SK-N-SH (cell line): ENCODE measurements around the gene CEBPZOS. TPM values are rescaled to one million over a fixed set of nuclear protein-coding genes. Genes with fewer than 3 reads are reported as not detected.

Experiments used
- CTCF ChIA-PET: fragments of 300-600, 350-600 bp; formaldehyde crosslinking; extraction: SDS; loops from one replicate; lab custom pipeline; 2021; lab: Yijun Ruan, JAX
- POLR2A ChIA-PET: fragments of 350-600 bp; sonication (Branson Sonifier 250); formaldehyde crosslinking; extraction: SDS; loops from one replicate; lab custom pipeline; 2020; ENCODE audit warnings: antibody characterized with exemption, inconsistent platforms; lab: Yijun Ruan, JAX
- DNase-seq: peaks from one replicate; pipeline ENCODE4 v3.0.0; 2012
- H2AFZ ChIP-seq: fragments of 200-600 bp; sonication (generic); 2 replicates; pipeline ENCODE4 v1.8.1; 2016; ENCODE audit warnings: antibody characterized with exemption, mild to moderate bottlenecking, low read depth
- H3F3A ChIP-seq: fragments of 200-600 bp; sonication (generic); replicated peaks from 2 replicates; pipeline ENCODE3; 2016; ENCODE audit warnings: antibody characterized with exemption, mild to moderate bottlenecking; ENCODE audit not compliant: insufficient read depth
- H3K27ac ChIP-seq, 2 experiments: fragments of 200-500 bp in 1 of 2; fragments of 200-600 bp in 1 of 2; sonication (Bioruptor generic) in 1 of 2; sonication (generic), shearing (Covaris generic) in 1 of 2; 2 replicates each; pipeline versions ENCODE4 v1.5.1 to v1.6.1; 2014 to 2016; ENCODE audit warnings: low read depth in 2 of 2, inconsistent platforms in 1 of 2, low read length in 1 of 2, mild to moderate bottlenecking in 1 of 2, mixed read lengths in 1 of 2
- H3K27me3 ChIP-seq: fragments of 200-600 bp; sonication (generic), shearing (Covaris generic); 2 replicates; pipeline ENCODE4 v1.6.1; 2016; ENCODE audit warnings: mixed run types; ENCODE audit not compliant: insufficient read depth
- H3K36me3 ChIP-seq, 2 experiments: fragments of 200-500 bp in 1 of 2; fragments of 200-600 bp in 1 of 2; sonication (Bioruptor generic) in 1 of 2; sonication (generic) in 1 of 2; replicated peaks in 1 of 2; 2 replicates each; pipeline versions ENCODE3 to v1.5.1; 2014 to 2016; ENCODE audit warnings: low read length in 1 of 2, mild to moderate bottlenecking in 1 of 2; ENCODE audit not compliant: insufficient read depth in 2 of 2, control insufficient read depth in 1 of 2
- H3K4me1 ChIP-seq, 2 experiments: fragments of 200-500 bp in 1 of 2; fragments of 200-600 bp in 1 of 2; sonication (Bioruptor generic) in 1 of 2; sonication (generic), shearing (Covaris generic) in 1 of 2; 2 replicates each; pipeline versions ENCODE4 v1.5.1 to v1.6.1; 2014 to 2016; ENCODE audit warnings: low read depth in 1 of 2, low read length in 1 of 2, mixed run types in 1 of 2; ENCODE audit not compliant: insufficient read depth in 2 of 2, control insufficient read depth in 1 of 2
- H3K4me2 ChIP-seq: fragments of 200-600 bp; sonication (generic), shearing (Covaris generic); 2 replicates; pipeline ENCODE4 v1.6.1; 2017; ENCODE audit warnings: mixed run types
- H3K4me3 ChIP-seq, 2 experiments: fragments of 200-500 bp in 1 of 2; fragments of 200-600 bp in 1 of 2; sonication (Bioruptor generic) in 1 of 2; sonication (generic), shearing (Covaris generic) in 1 of 2; 2 replicates each; pipeline versions ENCODE4 v1.5.1 to v1.8.1; 2014 to 2016; ENCODE audit warnings: low read depth in 2 of 2, inconsistent platforms in 1 of 2, low read length in 1 of 2, mild to moderate bottlenecking in 1 of 2, mixed read lengths in 1 of 2, moderate library complexity in 1 of 2
- H3K79me2 ChIP-seq: fragments of 200-600 bp; sonication (generic); 2 replicates; pipeline ENCODE4 v1.8.1; 2017; ENCODE audit warnings: mild to moderate bottlenecking; ENCODE audit not compliant: insufficient read depth
- H3K9ac ChIP-seq: fragments of 200-600 bp; sonication (generic); 2 replicates; pipeline ENCODE4 v1.6.1; 2017; ENCODE audit warnings: mixed run types
- H3K9me2 ChIP-seq: fragments of 200-600 bp; sonication (generic); 2 replicates; pipeline ENCODE4 v1.6.1; 2017; ENCODE audit warnings: mixed run types
- H3K9me3 ChIP-seq: fragments of 200-600 bp; sonication (generic); 2 replicates; pipeline ENCODE4 v1.6.1; 2017; ENCODE audit warnings: mixed run types, mild to moderate bottlenecking, moderate library complexity
- H4K20me1 ChIP-seq: fragments of 200-600 bp; sonication (generic); 2 replicates; pipeline ENCODE4 v1.6.1; 2017; ENCODE audit warnings: mild to moderate bottlenecking, mixed run types; ENCODE audit not compliant: insufficient read depth
- CHD2 ChIP-seq: fragments of 150-350 bp; IDR thresholded peaks from 2 replicates; pipeline ENCODE4 v1.6.1; 2018; ENCODE audit warnings: low read length; ENCODE audit not compliant: partially characterized antibody
- EP300 ChIP-seq, 2 experiments: IDR thresholded peaks; 2 replicates each; pipeline versions ENCODE4 v1.4.0 to v1.6.1; 2012; ENCODE audit warnings: borderline replicate concordance in 1 of 2, low read depth in 1 of 2, low read length in 1 of 2
- FOSL2 ChIP-seq: IDR thresholded peaks from 2 replicates; pipeline ENCODE4 v1.4.0; 2012; ENCODE audit warnings: low read depth, mild to moderate bottlenecking, moderate library complexity, borderline replicate concordance
- FOXJ3 ChIP-seq: sonication (generic); formaldehyde crosslinking; IDR thresholded peaks from 2 replicates; pipeline ENCODE4 v1.5.1; 2020; ENCODE audit warnings: mild to moderate bottlenecking, missing genetic modification reagents
- JUND ChIP-seq: IDR thresholded peaks from 2 replicates; pipeline ENCODE4 v1.4.0; 2012
- MAX ChIP-seq: IDR thresholded peaks from 2 replicates; pipeline ENCODE4 v1.4.0; 2012; ENCODE audit warnings: low read depth
- MEF2A ChIP-seq: IDR thresholded peaks from 2 replicates; pipeline ENCODE4 v1.4.0; 2012; ENCODE audit warnings: low read depth, borderline replicate concordance
- NRF1 ChIP-seq: IDR thresholded peaks from 2 replicates; pipeline ENCODE4 v1.6.1; 2012; ENCODE audit warnings: low read depth, mild to moderate bottlenecking, low read length
- PBX3 ChIP-seq: IDR thresholded peaks from 2 replicates; pipeline ENCODE4; 2012
- POLR2AphosphoS5 ChIP-seq: IDR thresholded peaks from 2 replicates; pipeline ENCODE4 v1.6.1; 2012; ENCODE audit warnings: low read depth, low read length
- RAD21 ChIP-seq: IDR thresholded peaks from 2 replicates; pipeline ENCODE4 v1.6.1; 2012; ENCODE audit warnings: mild to moderate bottlenecking, low read length
- RCOR1 ChIP-seq: fragments of 150-350 bp; IDR thresholded peaks from 2 replicates; pipeline ENCODE4 v1.6.1; 2017; ENCODE audit warnings: antibody characterized with exemption, low read length
- RFX5 ChIP-seq: IDR thresholded peaks from 2 replicates; pipeline ENCODE4 v1.6.1; 2012; ENCODE audit warnings: mild to moderate bottlenecking, improper control_type of control experiment, low read length
- SIN3A ChIP-seq: IDR thresholded peaks from 2 replicates; pipeline ENCODE4 v1.6.1; 2012; ENCODE audit warnings: low read depth, mild to moderate bottlenecking, low read length, moderate library complexity, borderline replicate concordance
- SMC3 ChIP-seq: IDR thresholded peaks from 2 replicates; pipeline ENCODE4 v1.6.1; 2012; ENCODE audit warnings: low read depth, low read length, improper control_type of control experiment
- TCF12 ChIP-seq: IDR thresholded peaks from 2 replicates; pipeline ENCODE4 v1.4.0; 2012
- USF1 ChIP-seq: IDR thresholded peaks from 2 replicates; pipeline ENCODE4 v1.4.0; 2012; ENCODE audit warnings: low read depth, borderline replicate concordance
- USF2 ChIP-seq: fragments of 150-350 bp; IDR thresholded peaks from 2 replicates; pipeline ENCODE4 v1.6.1; 2017; ENCODE audit warnings: antibody characterized with exemption, low read length, low read depth, borderline replicate concordance
- YY1 ChIP-seq: IDR thresholded peaks from 2 replicates; pipeline ENCODE4 v1.4.0; 2012; ENCODE audit warnings: low read depth, mild to moderate bottlenecking
- WGBS: methylation state at CpG from one replicate; pipeline ENCODE4 v1.1.6; 2017; ENCODE audit warnings: low lambda C conversion rate; 5-methylcytosine and 5-hydroxymethylcytosine counted together
- polyA plus RNA-seq, 3 experiments: library from polyadenylated mRNA; depleted of rRNA; stranded (reverse); fragments of >200 nt; gene quantifications; 2 replicates each; pipeline ENCODE4 v1.2.3, GENCODE V29; 2012

Gene CEBPZOS
- polyA plus RNA-seq, 1 of the 3 experiments (the other 2 are of a cell fraction), result 27.5 TPM

GRCh38 chr2:37223131-37223530 is 26.8 kb downstream of the CEBPZOS start:
- no peak overlapping the region for H3K4me2 ChIP-seq
- H3K36me3 ChIP-seq, result peaks cover 64 to 76% of the 10 kb centered on the region in 2 experiments
- no peaks in the 10 kb centered on the region for H3F3A ChIP-seq
- H3K79me2 ChIP-seq, result peaks cover 55% of the 10 kb centered on the region
- TF ChIP-seq MAX, result no peak
- no peak for TF ChIP-seq RFX5
- no peak for TF ChIP-seq TCF12
- no peak for TF ChIP-seq MEF2A
- no peak for TF ChIP-seq PBX3
- TF ChIP-seq RAD21, result no peak
- TF ChIP-seq FOSL2, result no peak
- TF ChIP-seq EP300 (IDR thresholded peaks at IDR 0.05; ENCODE audit: borderline replicate concordance in 1 of 2, low read depth in 1 of 2, low read length in 1 of 2), result no peak
- no peak for TF ChIP-seq YY1
- TF ChIP-seq POLR2AphosphoS5, result no peak
- no peak for TF ChIP-seq USF2
- no peak for TF ChIP-seq NRF1
- no peak for TF ChIP-seq SMC3
- TF ChIP-seq JUND, result no peak
- TF ChIP-seq USF1, result no peak
- TF ChIP-seq RCOR1, result no peak
- TF ChIP-seq SIN3A, result no peak
- no peak for TF ChIP-seq CHD2
- TF ChIP-seq FOXJ3 (CRISPR knock-in tag), result no peak
- H3K9ac ChIP-seq, result no peak overlapping the region
- over 99% methylated on average over 4 of the region's 4 CpGs for WGBS
- POLR2A ChIA-PET, result no interaction called here
- H3K9me2 ChIP-seq, result no peaks in the 10 kb centered on the region
- H3K4me3 ChIP-seq, result no peak overlapping the region
- no peak overlapping the region for H2AFZ ChIP-seq
- H3K9me3 ChIP-seq, result no peaks in the 10 kb centered on the region
- H3K4me1 ChIP-seq, result peaks cover 8% of the 10 kb centered on the region in 2 experiments; a peak in 3 of 4 replicates
- CTCF ChIA-PET, result interaction anchor here (1.0 to 2.0 kb wide), 4 partner anchors 9 to 55 kb away, joined by 3 to 11 read pairs (median 6); partner anchors contain the start of gene NDUFAF7
- no peaks in the 10 kb centered on the region for H3K27me3 ChIP-seq
- no peak overlapping the region for H3K27ac ChIP-seq
- H4K20me1 ChIP-seq, result peaks cover 12% of the 10 kb centered on the region; the same call in 1 of the 2 replicates
- DNase-seq, result no peak
